ENCODE results near the gene SLC2A11. TPM values are rescaled to one million over a fixed set of nuclear protein-coding genes. Genes with fewer than 3 reads are reported as not detected.

The SLC2A11 gene
- total RNA-seq, 1 donor from 2014 or later, result 22.4 TPM

- Histone ChIP-seq H3K36me3 (ENCODE audit: control insufficient read depth, insufficient read depth, low read length) (no peaks in the 10 kb centered on the region), H3K27me3 (ENCODE audit: control insufficient read depth, insufficient read depth, low read length) (no peaks in the 10 kb centered on the region), H3K4me3 (ENCODE audit: low read depth, low read length) (no peak overlapping the region)
- no peak for TF ChIP-seq CTCF (IDR thresholded peaks at IDR 0.05; ENCODE audit: insufficient read depth, low read length, poor library complexity, severe bottlenecking)
- no peak for DNase-seq (ENCODE audit: low read depth)
Measured at GRCh38 chr22:23888615-23889401, 31.1 kb downstream of the SLC2A11 start.

GRCh38 chr22:23889620-23890019, 31.9 kb downstream of the SLC2A11 start:
- no peak overlapping the region for H3K4me3 ChIP-seq (ENCODE audit: low read depth, low read length)
- no peak for DNase-seq (ENCODE audit: low read depth)
- no peak for TF ChIP-seq CTCF (IDR thresholded peaks at IDR 0.05; ENCODE audit: insufficient read depth, low read length, poor library complexity, severe bottlenecking)
- no peaks in the 10 kb centered on the region for H3K36me3 ChIP-seq (ENCODE audit: control insufficient read depth, insufficient read depth, low read length)
- H3K27me3 ChIP-seq (ENCODE audit: control insufficient read depth, insufficient read depth, low read length), result no peaks in the 10 kb centered on the region

- DNase-seq (ENCODE audit: low read depth), result no peak
- peaks cover 4% of the 10 kb centered on the region for H3K36me3 ChIP-seq (ENCODE audit: control insufficient read depth, insufficient read depth, low read length)
- no peak overlapping the region for H3K4me3 ChIP-seq (ENCODE audit: low read depth, low read length)
- no peak for TF ChIP-seq CTCF (IDR thresholded peaks at IDR 0.05; ENCODE audit: insufficient read depth, low read length, poor library complexity, severe bottlenecking)
- no peaks in the 10 kb centered on the region for H3K27me3 ChIP-seq (ENCODE audit: control insufficient read depth, insufficient read depth, low read length)
Measured at GRCh38 chr22:23891726-23892125, 34.1 kb downstream of the SLC2A11 start.

GRCh38 chr22:23892130-23892529, 34.5 kb downstream of the SLC2A11 start:
- no peak overlapping the region for H3K4me3 ChIP-seq (ENCODE audit: low read depth, low read length)
- peaks cover 8% of the 10 kb centered on the region for H3K36me3 ChIP-seq (ENCODE audit: control insufficient read depth, insufficient read depth, low read length)
- no peaks in the 10 kb centered on the region for H3K27me3 ChIP-seq (ENCODE audit: control insufficient read depth, insufficient read depth, low read length)
- no peak for TF ChIP-seq CTCF (IDR thresholded peaks at IDR 0.05; ENCODE audit: insufficient read depth, low read length, poor library complexity, severe bottlenecking)
- DNase-seq (ENCODE audit: low read depth), result no peak

GRCh38 chr22:23892706-23893105, 35.0 kb downstream of the SLC2A11 start:
- no peak for TF ChIP-seq CTCF (IDR thresholded peaks at IDR 0.05; ENCODE audit: insufficient read depth, low read length, poor library complexity, severe bottlenecking)
- H3K27me3 ChIP-seq (ENCODE audit: control insufficient read depth, insufficient read depth, low read length), result no peaks in the 10 kb centered on the region

More at GRCh38 chr22:23892706-23893105, 35.0 kb downstream of the SLC2A11 start:
- DNase-seq (ENCODE audit: low read depth), result no peak
- no peak overlapping the region for H3K4me3 ChIP-seq (ENCODE audit: low read depth, low read length)
- peaks cover 9% of the 10 kb centered on the region for H3K36me3 ChIP-seq (ENCODE audit: control insufficient read depth, insufficient read depth, low read length)

Measured in kidney epithelial cell (primary cell).